Hippocampal formation (tissue), 2 donors: Measurements from ENCODE around the gene KRTAP5-11.
"Not testable (repeated sequence)": the region's sequence is repeated elsewhere in the genome, so short reads cannot be mapped to it uniquely, and the experiment has no call there.

Experiments used
- DNase-seq, 2 donors: peaks; one replicate each; lab custom pipeline; 2025; lab: John Stamatoyannopoulos, UW

The KRTAP5-11 gene

GRCh38 chr11:71556018-71556417 is 26.7 kb downstream of the KRTAP5-11 start:
- no peak for DNase-seq

GRCh38 chr11:71555508-71555907 is 27.2 kb downstream of the KRTAP5-11 start:
- DNase-seq, result no peak

- DNase-seq, result no peak
Measured at GRCh38 chr11:71554996-71555395, 27.7 kb downstream of the KRTAP5-11 start.

GRCh38 chr11:71551711-71552110 is 31.0 kb downstream of the KRTAP5-11 start:
- no peak for DNase-seq

- DNase-seq, result no peak
Measured at GRCh38 chr11:71548716-71549151, 33.9 kb downstream of the KRTAP5-11 start.

- DNase-seq, result no peak
Measured at GRCh38 chr11:71548120-71548519, 34.6 kb downstream of the KRTAP5-11 start, which contains the start of gene KRTAP5-9. Gene KRTAP5-9 (plus strand): TSS chr11:71548420. CDS start chr11:71548658, 238 bp downstream.

- no peak for DNase-seq
Measured at GRCh38 chr11:71545405-71545966, 37.2 kb downstream of the KRTAP5-11 start.

- no peak for DNase-seq
Measured at GRCh38 chr11:71544525-71545214, 38.0 kb downstream of the KRTAP5-11 start.

GRCh38 chr11:71543866-71544265 is 38.8 kb downstream of the KRTAP5-11 start:
- DNase-seq, result no peak

GRCh38 chr11:71542879-71543777 is 39.5 kb downstream of the KRTAP5-11 start:
- no peak for DNase-seq

GRCh38 chr11:71542382-71542781 is 40.3 kb downstream of the KRTAP5-11 start:
- DNase-seq, result no peak

GRCh38 chr11:71540521-71541304 is 42.0 kb downstream of the KRTAP5-11 start:
- not testable (repeated sequence) for DNase-seq

- not testable (repeated sequence) for DNase-seq
Measured at GRCh38 chr11:71539971-71540370, 42.7 kb downstream of the KRTAP5-11 start.

GRCh38 chr11:71539017-71539416 is 43.7 kb downstream of the KRTAP5-11 start:
- DNase-seq, result no peak

GRCh38 chr11:71538666-71538990 is 44.0 kb downstream of the KRTAP5-11 start:
- no peak for DNase-seq

- not testable (repeated sequence) for DNase-seq
Measured at GRCh38 chr11:71537977-71538665, 44.6 kb downstream of the KRTAP5-11 start, which contains the start of gene KRTAP5-8. Gene KRTAP5-8 (plus strand): TSS chr11:71538025. CDS start chr11:71538056, 31 bp downstream.

- no peak for DNase-seq
Measured at GRCh38 chr11:71537537-71537936, 45.1 kb downstream of the KRTAP5-11 start.

- DNase-seq, result no peak
Measured at GRCh38 chr11:71535825-71536224, 46.9 kb downstream of the KRTAP5-11 start.

GRCh38 chr11:71534711-71535608 is 47.7 kb downstream of the KRTAP5-11 start:
- not testable (repeated sequence) for DNase-seq

GRCh38 chr11:71532036-71532610 is 50.6 kb downstream of the KRTAP5-11 start:
- no peak for DNase-seq
